Endodermal cell (in vitro differentiated cells): ENCODE data around the gene ANKMY1. TPM values are rescaled to one million over a fixed set of nuclear protein-coding genes. Genes with fewer than 3 reads are reported as not detected.
"Not testable (repeated sequence)": the region's sequence is repeated elsewhere in the genome, so short reads cannot be mapped to it uniquely, and the experiment has no call there.

Experiments
- DNase-seq: peaks from one replicate; pipeline ENCODE4 v3.0.0-alpha.2; 2017
- H3K27ac ChIP-seq: 2 replicates; pipeline ENCODE4 v1.5.1; 2013; ENCODE audit warnings: mild to moderate bottlenecking, low read depth, low read length, moderate library complexity
- H3K27me3 ChIP-seq: 2 replicates; pipeline ENCODE4 v1.6.1; 2013; ENCODE audit warnings: mild to moderate bottlenecking, low read length, moderate library complexity; ENCODE audit not compliant: insufficient read depth, control insufficient read depth, poor library complexity, severe bottlenecking
- H3K36me3 ChIP-seq: 2 replicates; pipeline ENCODE4 v1.7.0; 2013; ENCODE audit warnings: mild to moderate bottlenecking, low read length, moderate library complexity; ENCODE audit not compliant: control insufficient read depth, insufficient read depth
- H3K4me1 ChIP-seq: one replicate; pipeline ENCODE4 v1.7.0; 2013; ENCODE audit warnings: low read length; ENCODE audit not compliant: control insufficient read depth, insufficient read depth
- H3K4me3 ChIP-seq: 2 replicates; pipeline ENCODE4 v1.5.1; 2013; ENCODE audit warnings: mild to moderate bottlenecking, low read length, moderate library complexity
- H3K9ac ChIP-seq: 2 replicates; pipeline ENCODE4 v1.6.1; 2013; ENCODE audit warnings: mild to moderate bottlenecking, low read length, moderate library complexity; ENCODE audit not compliant: poor library complexity, severe bottlenecking; ENCODE audit errors: extremely low read depth
- H3K9me3 ChIP-seq: 2 replicates; pipeline ENCODE4 v1.6.1; 2013; ENCODE audit warnings: mild to moderate bottlenecking, low read length, moderate library complexity; ENCODE audit not compliant: control insufficient read depth
- H3K27ac Mint-ChIP-seq: 2 replicates; pipeline ENCODE4 v1.8.0; 2020; ENCODE audit warnings: mixed read lengths
- H3K27me3 Mint-ChIP-seq: 2 replicates; pipeline ENCODE4 v1.8.0; 2021; ENCODE audit warnings: mild to moderate bottlenecking, mixed read lengths; ENCODE audit not compliant: insufficient read depth
- H3K36me3 Mint-ChIP-seq: 2 replicates; pipeline ENCODE4 v1.8.0; 2020; ENCODE audit warnings: low read depth, mixed read lengths
- H3K4me1 Mint-ChIP-seq: 2 replicates; pipeline ENCODE4 v1.8.0; 2020; ENCODE audit warnings: mixed read lengths
- H3K4me3 Mint-ChIP-seq: 2 replicates; pipeline ENCODE4 v1.8.0; 2020; ENCODE audit warnings: mild to moderate bottlenecking, moderate library complexity, mixed read lengths
- H3K9me3 Mint-ChIP-seq: 2 replicates; pipeline ENCODE4 v1.8.0; 2020; ENCODE audit warnings: mild to moderate bottlenecking, mixed read lengths
- CTCF ChIP-seq: fragments of 200-600 bp; sonication (generic); conservative IDR thresholded peaks from 2 replicates; pipeline ENCODE4 v1.5.0; 2021; ENCODE audit warnings: antibody characterized with exemption, mild to moderate bottlenecking
- WGBS, 2 experiments: methylation state at CpG; one replicate each; pipeline versions ENCODE4 v1.1.5 to v1.1.7; 2013; ENCODE audit warnings: missing lambda C conversion rate in 2 of 2, mixed read lengths in 1 of 2; ENCODE audit not compliant: insufficient coverage in 1 of 2, insufficient read length in 1 of 2; 5-methylcytosine and 5-hydroxymethylcytosine counted together
- total RNA-seq, 2 donors: library from RNA; stranded (reverse); fragmentation: NEBNext Ultra II Directional in 1 of 2; extraction: Animal tissue kit (Norgen Biotek cat#: 25700) in 1 of 2; gene quantifications; 2 replicates in 1 of 2; 3 replicates in 1 of 2; pipeline ENCODE4 v1.2.1, GENCODE V29; 2021

ANKMY1 gene
- total RNA-seq, 2 donors from 2014 or later = 7.4 to 13.3 TPM

- no peaks in the 10 kb centered on the region for H3K4me1 Mint-ChIP-seq
- 96% methylated on average over 9 of the region's 9 CpGs; no CpG with 5 or more reads in 1 of the 2 experiments for WGBS, 2 experiments
- no peaks in the 10 kb centered on the region for H3K36me3 ChIP-seq
- H3K27ac ChIP-seq = no peak overlapping the region
- H3K4me1 ChIP-seq = no peaks in the 10 kb centered on the region
- no peak overlapping the region for H3K4me3 Mint-ChIP-seq
- TF ChIP-seq CTCF = no peak
- H3K9me3 Mint-ChIP-seq = peaks cover 17% of the 10 kb centered on the region
- peaks cover 5% of the 10 kb centered on the region for H3K27me3 Mint-ChIP-seq
- peak; percentile 31 for DNase-seq
- peaks cover 7% of the 10 kb centered on the region for H3K36me3 Mint-ChIP-seq
- H3K27me3 ChIP-seq = no peaks in the 10 kb centered on the region
- H3K27ac Mint-ChIP-seq = no peak overlapping the region
- H3K4me3 ChIP-seq = no peak overlapping the region
- H3K9me3 ChIP-seq = peaks cover 11% of the 10 kb centered on the region
- H3K9ac ChIP-seq = no peak overlapping the region
These were observed 58.9 kb downstream of the ANKMY1 start for GRCh38 chr2:240498958-240499260.

- peak; percentile 14 for DNase-seq
- TF ChIP-seq CTCF = no peak
- Mint-ChIP-seq H3K9me3 (peaks cover 23% of the 10 kb centered on the region), H3K4me3 (no peak overlapping the region), H3K27me3 (peaks cover 8% of the 10 kb centered on the region), H3K4me1 (no peaks in the 10 kb centered on the region), H3K36me3 (peaks cover 8% of the 10 kb centered on the region), H3K27ac (no peak overlapping the region)
- H3K36me3 ChIP-seq = no peaks in the 10 kb centered on the region
- peaks cover 11% of the 10 kb centered on the region for H3K9me3 ChIP-seq
- H3K4me1 ChIP-seq = no peaks in the 10 kb centered on the region
- 85 to 90% methylated on average over 7 to 13 of the region's 13 CpGs for WGBS, 2 experiments
- H3K9ac ChIP-seq = no peak overlapping the region
- no peak overlapping the region for H3K27ac ChIP-seq
- H3K4me3 ChIP-seq = no peak overlapping the region
- no peaks in the 10 kb centered on the region for H3K27me3 ChIP-seq
These were observed 59.4 kb downstream of the ANKMY1 start for GRCh38 chr2:240498171-240498957.

- not testable (repeated sequence) for H3K36me3 ChIP-seq, H3K27ac Mint-ChIP-seq, H3K4me3 Mint-ChIP-seq, H3K36me3 Mint-ChIP-seq, H3K4me1 ChIP-seq, H3K4me3 ChIP-seq, H3K27me3 ChIP-seq, H3K27ac ChIP-seq, H3K9ac ChIP-seq, H3K4me1 Mint-ChIP-seq
- H3K9me3 ChIP-seq = peaks cover 14% of the 10 kb centered on the region
- peaks cover 11% of the 10 kb centered on the region for H3K27me3 Mint-ChIP-seq
- peak; percentile 86 for DNase-seq
- TF ChIP-seq CTCF = peak; percentile 69
- peaks cover 31% of the 10 kb centered on the region for H3K9me3 Mint-ChIP-seq
- WGBS, 2 experiments = 82 to 94% methylated on average over 3 to 7 of the region's 7 CpGs
These were observed 60.7 kb downstream of the ANKMY1 start for GRCh38 chr2:240497082-240497481.
